Gastrocnemius medialis (tissue), 4 donors: Measurements from ENCODE around the gene SH3GL3. TPM values are rescaled to one million over a fixed set of nuclear protein-coding genes. Genes with fewer than 3 reads are reported as not detected.

Source experiments
- ATAC-seq, 2 donors: fragments of 150-250 bp; one replicate each; pipeline ENCODE4 v1.9.1; 2016
- DNase-seq, 2 donors: peaks; one replicate each; pipeline ENCODE4 v3.0.0-alpha.2; 2019
- H3K27ac ChIP-seq, 4 donors: fragments of 200-600 bp; sonication (generic); 1 replicate in 1 of 4; 2 replicates in 3 of 4; pipeline ENCODE4 v1.5.1; 2016 to 2018; ENCODE audit warnings: mild to moderate bottlenecking in 2 of 4, moderate library complexity in 1 of 4
- H3K27me3 ChIP-seq, 3 donors: fragments of 200-600 bp; sonication (generic) in 2 of 3; 1 replicate in 1 of 3; 2 replicates in 2 of 3; pipeline versions ENCODE4 v1.5.1 to v1.6.0; 2016 to 2019; ENCODE audit warnings: mild to moderate bottlenecking in 1 of 3, moderate library complexity in 1 of 3
- H3K36me3 ChIP-seq, 2 donors: fragments of 200-600 bp; sonication (generic) in 1 of 2; one replicate each; pipeline ENCODE4 v1.5.1; 2017 to 2018
- H3K4me1 ChIP-seq, 2 donors: fragments of 200-600 bp; sonication (generic) in 1 of 2; one replicate each; pipeline ENCODE4 v1.5.1; 2016 to 2017; ENCODE audit warnings: mild to moderate bottlenecking in 2 of 2
- H3K4me3 ChIP-seq, 4 donors: fragments of 200-600 bp; sonication (generic) in 3 of 4; 1 replicate in 1 of 4; 2 replicates in 3 of 4; pipeline ENCODE4 v1.5.1; 2016 to 2019; ENCODE audit warnings: mild to moderate bottlenecking in 2 of 4
- H3K9me3 ChIP-seq, 3 donors: fragments of 200-600 bp; sonication (generic) in 2 of 3; 1 replicate in 1 of 3; 2 replicates in 2 of 3; pipeline ENCODE4 v1.5.1; 2016 to 2019
- POLR2A ChIP-seq, 2 donors: fragments of 450-650 bp; IDR thresholded peaks; one replicate each; pipeline ENCODE4 v1.6.1; 2017; ENCODE audit warnings: antibody characterized with exemption in 2 of 2, mild to moderate bottlenecking in 2 of 2, moderate library complexity in 2 of 2
- in situ Hi-C, 4 donors: fragments of 200-750 bp; cut with MboI; loops; one replicate each; pipeline versions ENCODE4 v1.15.0 to v1.8.0; 2017; ENCODE audit warnings: low sequenced_read_pairs in 4 of 4
- intact Hi-C: fragments of 100-400 bp; cut with DNase I; formaldehyde crosslinking; loops from one replicate; pipeline ENCODE4 v1.15.1; 2023; ENCODE audit warnings: low total_unique reads
- total RNA-seq, 4 donors: library from RNA; depleted of rRNA; stranded (reverse); fragments of >200 nt; gene quantifications; one replicate each; pipeline versions ENCODE4 v1.1.0 to v1.2.3, GENCODE V29; 2016
- TF ChIP-seq, protein P1 (sequence below), 5 experiments: fragments of 450-650 bp in 3 of 5; fragments of 200-600 bp in 2 of 5; sonication (generic) in 2 of 5; IDR thresholded peaks in 4 of 5; conservative IDR thresholded peaks in 1 of 5; 1 replicate in 4 of 5; 2 replicates in 1 of 5; pipeline ENCODE4 v1.5.1; 2016 to 2019; ENCODE audit warnings: antibody characterized with exemption in 5 of 5, mild to moderate bottlenecking in 3 of 5, moderate library complexity in 3 of 5

The SH3GL3 gene
- total RNA-seq, 4 donors from 2014 or later: not detected

GRCh38 chr15:83655237-83655616 lies 208.1 kb downstream of the SH3GL3 start:
- ATAC-seq: no peak
- H3K27ac ChIP-seq: peak overlapping the region; percentile 45 to 62 (median 56)
- intact Hi-C loops: loop anchor here (10.0 kb wide), 1 partner anchor 90 kb away; no protein-coding TSS in a partner anchor

DNA sequence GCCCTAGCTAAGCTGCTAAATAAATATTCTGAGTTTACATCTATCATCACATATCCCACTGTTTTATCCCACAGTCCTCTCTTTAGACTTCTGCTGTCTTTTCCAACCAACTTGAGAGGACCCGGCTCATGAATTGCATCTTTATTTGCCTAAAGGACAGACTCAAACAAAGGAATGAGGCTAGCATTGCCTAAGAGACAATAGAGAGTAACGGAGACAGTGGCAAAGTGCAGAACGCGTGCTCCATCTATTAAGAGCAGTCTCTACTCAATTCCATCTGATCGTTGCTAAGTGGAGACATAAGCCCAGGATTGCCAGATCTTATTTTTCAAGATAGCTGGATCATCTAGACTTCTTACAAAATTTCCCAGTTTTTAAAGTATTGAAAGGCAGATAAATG lies 209.1 kb downstream of the SH3GL3 start:
- no peak for TF ChIP-seq POLR2A (IDR thresholded peaks at IDR 0.05)
- TF ChIP-seq, protein P1, sequence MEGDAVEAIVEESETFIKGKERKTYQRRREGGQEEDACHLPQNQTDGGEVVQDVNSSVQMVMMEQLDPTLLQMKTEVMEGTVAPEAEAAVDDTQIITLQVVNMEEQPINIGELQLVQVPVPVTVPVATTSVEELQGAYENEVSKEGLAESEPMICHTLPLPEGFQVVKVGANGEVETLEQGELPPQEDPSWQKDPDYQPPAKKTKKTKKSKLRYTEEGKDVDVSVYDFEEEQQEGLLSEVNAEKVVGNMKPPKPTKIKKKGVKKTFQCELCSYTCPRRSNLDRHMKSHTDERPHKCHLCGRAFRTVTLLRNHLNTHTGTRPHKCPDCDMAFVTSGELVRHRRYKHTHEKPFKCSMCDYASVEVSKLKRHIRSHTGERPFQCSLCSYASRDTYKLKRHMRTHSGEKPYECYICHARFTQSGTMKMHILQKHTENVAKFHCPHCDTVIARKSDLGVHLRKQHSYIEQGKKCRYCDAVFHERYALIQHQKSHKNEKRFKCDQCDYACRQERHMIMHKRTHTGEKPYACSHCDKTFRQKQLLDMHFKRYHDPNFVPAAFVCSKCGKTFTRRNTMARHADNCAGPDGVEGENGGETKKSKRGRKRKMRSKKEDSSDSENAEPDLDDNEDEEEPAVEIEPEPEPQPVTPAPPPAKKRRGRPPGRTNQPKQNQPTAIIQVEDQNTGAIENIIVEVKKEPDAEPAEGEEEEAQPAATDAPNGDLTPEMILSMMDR (IDR thresholded peaks at IDR 0.05 in 4 of 5, conservative IDR thresholded peaks at IDR 0.05 in 1 of 5): no peak
- DNase-seq (no peak), ATAC-seq (no peak)
- intact Hi-C loops (loop anchor here (10.0 kb wide), 1 partner anchor 89 kb away; no protein-coding TSS in a partner anchor), in situ Hi-C loops (no loop called here)
- Histone ChIP-seq H3K27ac (no peak overlapping the region), H3K4me1 (no peaks in the 10 kb centered on the region), H3K27me3 (peaks cover 9 to 26% (median 24%) of the 10 kb centered on the region in 3 donors), H3K4me3 (no peak overlapping the region), H3K36me3 (no peaks in the 10 kb centered on the region), H3K9me3 (no peaks in the 10 kb centered on the region)

More at GRCh38 chr15:83655237-83655616, 208.1 kb downstream of the SH3GL3 start:
- TF ChIP-seq POLR2A (IDR thresholded peaks at IDR 0.05): no peak
- TF ChIP-seq, protein P1 (IDR thresholded peaks at IDR 0.05 in 4 of 5, conservative IDR thresholded peaks at IDR 0.05 in 1 of 5): no peak
- Histone ChIP-seq H3K27me3 (peaks cover 9 to 26% (median 24%) of the 10 kb centered on the region in 3 donors), H3K4me1 (no peaks in the 10 kb centered on the region), H3K9me3 (no peaks in the 10 kb centered on the region), H3K36me3 (no peaks in the 10 kb centered on the region), H3K4me3 (peak overlapping the region; percentile 49 to 57 (median 50))
- in situ Hi-C loops: no loop called here
- no peak for DNase-seq

DNA sequence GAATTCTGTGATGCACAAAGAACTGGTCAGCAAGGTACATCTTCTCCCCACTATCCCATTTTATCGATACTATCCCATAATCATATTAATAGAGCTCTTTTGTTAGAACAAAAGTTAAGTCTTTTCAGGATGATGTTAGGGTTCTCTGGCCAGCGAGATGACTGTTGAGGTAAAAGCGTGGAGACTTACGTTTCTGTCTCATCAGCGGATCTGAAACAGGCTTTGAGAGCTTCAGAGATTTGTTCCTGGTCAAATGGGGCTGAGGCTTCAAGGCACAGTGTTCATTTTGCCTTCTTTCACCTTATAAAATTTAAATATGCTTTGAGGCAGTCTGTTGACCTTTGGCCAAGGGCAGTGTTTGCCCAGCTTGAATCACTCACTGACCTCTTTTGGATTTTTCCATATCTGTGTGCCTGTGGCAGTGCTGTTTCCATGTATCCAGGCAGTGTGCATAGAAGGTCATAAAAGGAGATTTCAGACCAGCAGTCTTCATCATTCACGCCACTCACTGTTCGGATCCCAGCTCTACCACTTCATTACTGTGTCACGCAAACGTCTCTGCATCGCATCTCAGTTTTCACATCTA lies 209.9 kb downstream of the SH3GL3 start:
- peaks cover 9 to 26% (median 22%) of the 10 kb centered on the region in 3 donors for H3K27me3 ChIP-seq
- H3K27ac ChIP-seq: no peak overlapping the region
- TF ChIP-seq POLR2A (IDR thresholded peaks at IDR 0.05): no peak
- TF ChIP-seq, protein P1 (IDR thresholded peaks at IDR 0.05 in 4 of 5, conservative IDR thresholded peaks at IDR 0.05 in 1 of 5): no peak
- H3K4me3 ChIP-seq: no peak overlapping the region
- in situ Hi-C loops (no loop called here), intact Hi-C loops (loop anchor here (10.0 kb wide), 1 partner anchor 88 kb away; no protein-coding TSS in a partner anchor)
- no peaks in the 10 kb centered on the region for H3K4me1 ChIP-seq
- H3K36me3 ChIP-seq: no peaks in the 10 kb centered on the region
- no peaks in the 10 kb centered on the region for H3K9me3 ChIP-seq
- DNase-seq (no peak), ATAC-seq (no peak)

- H3K27me3 ChIP-seq: peaks cover 9 to 23% (median 17%) of the 10 kb centered on the region in 3 donors
- TF ChIP-seq, protein P1 (IDR thresholded peaks at IDR 0.05 in 4 of 5, conservative IDR thresholded peaks at IDR 0.05 in 1 of 5): no peak
- TF ChIP-seq POLR2A (IDR thresholded peaks at IDR 0.05): no peak
- H3K36me3 ChIP-seq: no peaks in the 10 kb centered on the region
- ATAC-seq (no peak), DNase-seq (no peak)
- H3K4me3 ChIP-seq: no peak overlapping the region
- no peaks in the 10 kb centered on the region for H3K4me1 ChIP-seq
- in situ Hi-C loops: no loop called here
- H3K27ac ChIP-seq: peak overlapping the region; percentile 40 to 53 (median 49)
- no peaks in the 10 kb centered on the region for H3K9me3 ChIP-seq
- intact Hi-C loops: loop anchor here (10.0 kb wide), 1 partner anchor 87 kb away; no protein-coding TSS in a partner anchor
These were observed 210.4 kb downstream of the SH3GL3 start for GRCh38 chr15:83657549-83657948.
